Natural killer cell (primary cell): ENCODE results near the gene OR8H3. TPM values are rescaled to one million over a fixed set of nuclear protein-coding genes. Genes with fewer than 3 reads are reported as not detected.

Experiments used
- ATAC-seq, 3 donors: fragments of 150-1000 bp in 2 of 3; fragments of 200-7000 bp in 1 of 3; cut with Tn5 transposase; 1 replicate in 1 of 3; 2 replicates in 2 of 3; pipeline ENCODE4 v1.10.0; 2021; ENCODE audit warnings: mild to moderate bottlenecking in 2 of 3, moderate library complexity in 2 of 3
- DNase-seq, 2 donors: peaks; one replicate each; pipeline versions ENCODE4 v3.0.0 to v3.0.0-alpha.2; 2013 to 2021; ENCODE audit warnings: mixed read lengths in 1 of 2
- H3K27ac ChIP-seq: one replicate; pipeline ENCODE4 v1.5.1; 2013; ENCODE audit warnings: mild to moderate bottlenecking, low read length
- H3K27me3 ChIP-seq: one replicate; pipeline ENCODE4 v1.6.1; 2013; ENCODE audit warnings: low read length; ENCODE audit not compliant: control insufficient read depth, insufficient read depth
- H3K36me3 ChIP-seq: one replicate; pipeline ENCODE4 v1.6.1; 2013; ENCODE audit warnings: low read length; ENCODE audit not compliant: control insufficient read depth, insufficient read depth
- H3K4me1 ChIP-seq: one replicate; pipeline ENCODE4 v1.6.1; 2013; ENCODE audit warnings: low read length; ENCODE audit not compliant: control insufficient read depth, insufficient read depth
- H3K4me3 ChIP-seq: one replicate; pipeline ENCODE4 v1.5.1; 2013; ENCODE audit warnings: low read length
- H3K9me3 ChIP-seq: one replicate; pipeline ENCODE4 v1.6.1; 2013; ENCODE audit warnings: low read length; ENCODE audit not compliant: control insufficient read depth, insufficient read depth
- H3K27ac Mint-ChIP-seq, 2 donors: one replicate each; pipeline ENCODE4 v1.8.0; 2022; ENCODE audit warnings: mild to moderate bottlenecking in 2 of 2, mixed read lengths in 2 of 2, moderate library complexity in 1 of 2
- H3K27me3 Mint-ChIP-seq, 2 donors: one replicate each; pipeline ENCODE4 v1.8.0; 2022; ENCODE audit warnings: low read depth in 2 of 2, mixed read lengths in 2 of 2
- H3K36me3 Mint-ChIP-seq: one replicate; pipeline ENCODE4 v1.8.0; 2022; ENCODE audit warnings: mixed read lengths
- H3K4me1 Mint-ChIP-seq, 2 donors: one replicate each; pipeline ENCODE4 v1.8.0; 2022; ENCODE audit warnings: mixed read lengths in 2 of 2
- H3K4me3 Mint-ChIP-seq: one replicate; pipeline ENCODE4 v1.8.0; 2022; ENCODE audit warnings: mild to moderate bottlenecking, moderate library complexity, mixed read lengths
- H3K9me3 Mint-ChIP-seq, 2 donors: one replicate each; pipeline ENCODE4 v1.8.0; 2022; ENCODE audit warnings: mixed read lengths in 2 of 2
- CTCF ChIP-seq: fragments of 200-600 bp; IDR thresholded peaks from one replicate; pipeline ENCODE4 v1.8.0; 2022; ENCODE audit warnings: antibody characterized with exemption
- WGBS: methylation state at CpG from one replicate; pipeline ENCODE4 v1.1.7; 2013; ENCODE audit warnings: missing lambda C conversion rate; ENCODE audit not compliant: insufficient coverage; 5-methylcytosine and 5-hydroxymethylcytosine counted together
- intact Hi-C: fragments of 100-400 bp; cut with micrococcal nuclease; formaldehyde crosslinking; loops from one replicate; pipeline ENCODE4 v1.14.2; 2022
- total RNA-seq, 4 donors: library from RNA; stranded (reverse); fragments of 120-200 nt in 1 of 4; gene quantifications; one replicate each; pipeline versions ENCODE4 v1.2.3 to v1.2.4, GENCODE V29; 2013 to 2022

Gene OR8H3
- total RNA-seq, 3 donors from 2014 or later (not counting 1 experiment from before 2014, with no cell fraction given) = not detected

- H3K4me3 Mint-ChIP-seq = no peak overlapping the region
- peaks cover 19% of the 10 kb centered on the region for H3K36me3 Mint-ChIP-seq
- no peak for TF ChIP-seq CTCF
- 95% methylated on average over 15 of the region's 15 CpGs for WGBS
- Histone ChIP-seq H3K27ac (no peak overlapping the region), H3K36me3 (no peaks in the 10 kb centered on the region), H3K9me3 (peaks cover 18% of the 10 kb centered on the region), H3K4me1 (no peaks in the 10 kb centered on the region), H3K27me3 (no peaks in the 10 kb centered on the region), H3K4me3 (no peak overlapping the region)
- ATAC-seq (no peak), DNase-seq (no peak)
- H3K9me3 Mint-ChIP-seq = peaks cover 28 to 40% of the 10 kb centered on the region in 2 donors
- H3K27me3 Mint-ChIP-seq = no peaks in the 10 kb centered on the region
- H3K4me1 Mint-ChIP-seq = no peaks in the 10 kb centered on the region
- H3K27ac Mint-ChIP-seq = no peak overlapping the region
- intact Hi-C loops = no loop called here
Measured at GRCh38 chr11:56152333-56152732, 30.2 kb downstream of the OR8H3 start.

- 93% methylated on average over 3 of the region's 3 CpGs for WGBS
- Mint-ChIP-seq H3K27ac (no peak within 1 kb of the TSS), H3K4me1 (no peaks in the 10 kb centered on the region), H3K4me3 (no peak within 1 kb of the TSS), H3K36me3 (peaks cover 6% of the 10 kb centered on the region), H3K27me3 (no peaks in the 10 kb centered on the region), H3K9me3 (peaks cover 15 to 20% of the 10 kb centered on the region in 2 donors)
- Histone ChIP-seq H3K4me1 (no peaks in the 10 kb centered on the region), H3K9me3 (peaks cover 2% of the 10 kb centered on the region), H3K27me3 (no peaks in the 10 kb centered on the region), H3K36me3 (no peaks in the 10 kb centered on the region), H3K27ac (no peak within 1 kb of the TSS), H3K4me3 (no peak within 1 kb of the TSS)
- intact Hi-C loops = no loop called here
- DNase-seq (no peak), ATAC-seq (no peak)
- TF ChIP-seq CTCF = no peak
Measured at GRCh38 chr11:56160217-56160616, 38.0 kb downstream of the OR8H3 start, which contains the start of gene OR8K5. Gene OR8K5 (minus strand): TSS chr11:56160317. CDS start chr11:56160317, 0 bp downstream.

GRCh38 chr11:56163804-56164203, 41.6 kb downstream of the OR8H3 start:
- WGBS = 36% methylated on average over 1 of the region's 3 CpGs
- Histone ChIP-seq H3K36me3 (no peaks in the 10 kb centered on the region), H3K9me3 (no peaks in the 10 kb centered on the region), H3K27me3 (no peaks in the 10 kb centered on the region), H3K4me3 (no peak overlapping the region), H3K27ac (no peak overlapping the region), H3K4me1 (no peaks in the 10 kb centered on the region)
- DNase-seq (no peak), ATAC-seq (no peak)
- H3K4me1 Mint-ChIP-seq = no peaks in the 10 kb centered on the region
- no peak overlapping the region for H3K27ac Mint-ChIP-seq
- H3K4me3 Mint-ChIP-seq = no peak overlapping the region
- intact Hi-C loops = no loop called here
- no peaks in the 10 kb centered on the region for H3K36me3 Mint-ChIP-seq
- no peak for TF ChIP-seq CTCF
- H3K9me3 Mint-ChIP-seq = peaks cover 12 to 15% of the 10 kb centered on the region in 2 donors
- H3K27me3 Mint-ChIP-seq = no peaks in the 10 kb centered on the region

- 47% methylated on average over 3 of the region's 3 CpGs for WGBS
Measured at GRCh38 chr11:56172256-56172830, 50.2 kb downstream of the OR8H3 start.

More at GRCh38 chr11:56172256-56172830, 50.2 kb downstream of the OR8H3 start:
- H3K27me3 Mint-ChIP-seq = no peaks in the 10 kb centered on the region
- ATAC-seq = no peak
- no peak overlapping the region for H3K4me3 ChIP-seq
- DNase-seq = no peak
- no peaks in the 10 kb centered on the region for H3K4me1 Mint-ChIP-seq
- peaks cover 13 to 18% of the 10 kb centered on the region in 2 donors for H3K9me3 Mint-ChIP-seq
- no peaks in the 10 kb centered on the region for H3K36me3 ChIP-seq
- TF ChIP-seq CTCF = no peak
- H3K27ac ChIP-seq = no peak overlapping the region
- H3K4me1 ChIP-seq = no peaks in the 10 kb centered on the region
- H3K36me3 Mint-ChIP-seq = peaks cover 5% of the 10 kb centered on the region
- intact Hi-C loops = no loop called here
- no peak overlapping the region for H3K4me3 Mint-ChIP-seq
- H3K27ac Mint-ChIP-seq = no peak overlapping the region
- peaks cover 3% of the 10 kb centered on the region for H3K9me3 ChIP-seq
- H3K27me3 ChIP-seq = no peaks in the 10 kb centered on the region
